ENCODE results near the gene PCK1. TPM values are rescaled to one million over a fixed set of nuclear protein-coding genes. Genes with fewer than 3 reads are reported as not detected.

The PCK1 gene
- total RNA-seq, 2 experiments from 2014 or later, result not detected

DNA sequence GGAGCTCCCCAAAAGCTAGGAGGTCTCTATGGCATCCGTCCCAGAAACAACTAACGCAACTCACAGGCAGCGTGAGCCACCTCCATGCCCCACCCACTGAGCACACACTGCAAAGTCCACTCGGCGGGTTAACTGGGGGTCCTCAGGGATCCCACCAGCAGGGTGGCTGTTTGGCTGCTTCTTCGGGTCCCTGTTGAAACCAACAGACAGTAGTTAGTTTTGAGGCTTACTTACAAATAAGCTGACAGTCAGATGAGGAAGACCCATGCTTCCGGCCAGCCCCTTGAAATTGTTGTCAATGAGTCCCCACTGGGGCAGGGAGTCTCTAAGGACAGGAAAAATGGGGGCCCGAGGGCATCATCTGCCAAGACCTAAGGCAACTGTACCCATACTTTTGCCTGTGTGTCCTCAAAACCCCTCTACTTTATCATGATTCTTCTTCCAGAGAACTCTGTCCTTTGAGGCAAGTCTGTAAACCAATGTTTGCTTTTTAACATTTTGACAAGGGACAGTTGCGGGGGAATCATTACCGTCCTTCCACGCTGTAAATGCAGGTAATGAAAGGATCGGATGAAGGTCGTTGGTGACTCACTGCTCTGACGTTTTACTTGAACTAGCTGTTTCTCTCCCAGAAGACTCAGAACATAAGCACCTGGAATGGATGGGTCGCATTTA, 2.2 kb upstream of the PCK1 start:
- ChIA-PET POLR2A (interaction anchor here (0.7 kb wide), 1 partner anchor 456 kb away, joined by 3 read pairs; no protein-coding TSS in a partner anchor), CTCF (no interaction called here)

DNA sequence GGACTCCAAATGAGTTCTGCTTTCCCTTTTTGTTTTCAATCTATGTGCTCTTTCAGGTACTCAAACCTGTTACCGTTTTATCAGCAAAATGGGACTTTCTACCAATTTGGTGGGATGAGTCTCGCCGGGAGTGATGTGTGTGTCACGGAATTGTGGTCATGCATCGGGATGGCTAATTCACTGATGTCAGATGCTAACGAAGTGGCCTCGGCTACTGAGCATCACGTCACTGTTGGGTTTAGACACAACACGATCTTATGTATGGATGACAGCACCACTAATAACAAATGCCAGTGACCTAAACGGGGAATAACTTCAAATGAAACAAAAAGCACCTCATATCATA, 1.6 kb upstream of the PCK1 start:
- CTCF ChIA-PET, result no interaction called here
- POLR2A ChIA-PET, result interaction anchor here (0.7 kb wide), 1 partner anchor 455 kb away, joined by 3 read pairs; no protein-coding TSS in a partner anchor

DNA sequence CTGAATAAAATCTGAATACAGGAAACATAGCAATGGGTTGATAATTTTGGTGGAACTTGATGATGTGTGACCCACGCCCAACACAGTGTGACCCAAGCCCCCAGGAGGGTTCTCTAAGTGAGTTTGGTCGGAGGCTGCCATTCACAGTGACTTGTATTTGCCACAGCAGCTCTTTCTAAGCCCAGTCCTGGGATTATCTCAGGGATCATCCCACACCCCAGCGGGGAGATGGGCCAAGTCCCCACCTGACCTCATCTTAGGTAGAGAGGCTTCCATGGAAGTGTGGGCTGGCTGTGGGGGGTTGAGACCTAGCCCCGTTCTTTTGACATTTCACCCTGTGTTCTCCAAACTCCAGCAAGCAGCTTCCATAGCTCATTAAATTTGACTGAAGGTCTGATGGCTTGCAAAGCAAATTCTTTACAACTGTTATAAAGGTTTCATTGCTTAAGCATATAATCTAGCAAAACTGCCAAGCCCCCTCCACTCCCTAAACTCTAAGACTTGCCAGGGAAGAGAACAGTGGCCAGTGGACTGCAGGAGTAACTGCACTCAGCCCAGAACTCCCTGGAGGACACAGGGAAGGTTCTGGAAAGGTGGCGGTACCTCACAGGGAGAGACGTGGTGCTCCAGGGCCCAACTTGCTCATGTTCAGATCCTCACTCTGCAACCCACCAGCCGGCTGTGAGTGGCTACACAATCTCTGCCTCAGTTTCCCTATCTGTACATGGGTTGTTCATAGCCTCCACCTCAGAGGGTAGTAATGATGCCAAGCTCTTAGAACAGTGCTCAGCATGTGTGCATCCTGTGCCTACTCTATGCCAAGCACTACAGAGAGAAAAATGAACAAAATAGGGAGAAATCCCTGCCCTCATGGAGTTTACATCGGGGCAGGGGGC, 1.0 kb upstream of the PCK1 start:
- ChIA-PET CTCF (no interaction called here), POLR2A (no interaction called here)

DNA sequence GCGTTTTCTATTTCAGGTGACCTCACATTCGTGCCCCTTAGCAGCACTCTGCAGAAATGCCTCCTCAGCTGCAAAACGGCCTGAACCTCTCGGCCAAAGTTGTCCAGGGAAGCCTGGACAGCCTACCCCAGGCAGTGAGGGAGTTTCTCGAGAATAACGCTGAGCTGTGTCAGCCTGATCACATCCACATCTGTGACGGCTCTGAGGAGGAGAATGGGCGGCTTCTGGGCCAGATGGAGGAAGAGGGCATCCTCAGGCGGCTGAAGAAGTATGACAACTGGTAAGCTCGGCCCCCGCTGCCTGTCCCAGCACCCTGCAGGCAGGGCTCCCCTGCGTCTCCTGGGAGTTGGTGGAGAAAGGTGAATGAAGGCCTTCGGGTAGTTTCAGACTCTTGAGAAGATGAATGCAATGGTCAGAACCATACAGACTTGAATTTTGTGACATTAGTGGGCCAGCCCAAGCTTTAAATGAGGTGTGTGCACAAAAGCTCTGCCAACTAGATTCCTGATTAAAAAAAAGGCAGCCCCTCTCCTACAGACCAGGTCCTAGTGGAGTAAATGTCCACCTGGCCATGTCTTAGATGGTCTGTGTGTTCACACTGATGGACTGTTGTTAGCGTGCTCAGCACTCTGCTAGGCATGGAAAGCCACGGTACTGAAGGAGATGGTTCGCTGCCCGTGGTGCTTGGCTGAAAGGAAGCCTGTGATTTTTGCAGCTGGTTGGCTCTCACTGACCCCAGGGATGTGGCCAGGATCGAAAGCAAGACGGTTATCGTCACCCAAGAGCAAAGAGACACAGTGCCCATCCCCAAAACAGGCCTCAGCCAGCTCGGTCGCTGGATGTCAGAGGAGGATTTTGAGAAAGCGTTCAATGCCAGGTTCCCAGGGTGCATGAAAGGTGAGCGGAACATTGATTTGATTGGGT, 708 bp downstream of the PCK1 start:
- CTCF ChIA-PET, result no interaction called here

DNA sequence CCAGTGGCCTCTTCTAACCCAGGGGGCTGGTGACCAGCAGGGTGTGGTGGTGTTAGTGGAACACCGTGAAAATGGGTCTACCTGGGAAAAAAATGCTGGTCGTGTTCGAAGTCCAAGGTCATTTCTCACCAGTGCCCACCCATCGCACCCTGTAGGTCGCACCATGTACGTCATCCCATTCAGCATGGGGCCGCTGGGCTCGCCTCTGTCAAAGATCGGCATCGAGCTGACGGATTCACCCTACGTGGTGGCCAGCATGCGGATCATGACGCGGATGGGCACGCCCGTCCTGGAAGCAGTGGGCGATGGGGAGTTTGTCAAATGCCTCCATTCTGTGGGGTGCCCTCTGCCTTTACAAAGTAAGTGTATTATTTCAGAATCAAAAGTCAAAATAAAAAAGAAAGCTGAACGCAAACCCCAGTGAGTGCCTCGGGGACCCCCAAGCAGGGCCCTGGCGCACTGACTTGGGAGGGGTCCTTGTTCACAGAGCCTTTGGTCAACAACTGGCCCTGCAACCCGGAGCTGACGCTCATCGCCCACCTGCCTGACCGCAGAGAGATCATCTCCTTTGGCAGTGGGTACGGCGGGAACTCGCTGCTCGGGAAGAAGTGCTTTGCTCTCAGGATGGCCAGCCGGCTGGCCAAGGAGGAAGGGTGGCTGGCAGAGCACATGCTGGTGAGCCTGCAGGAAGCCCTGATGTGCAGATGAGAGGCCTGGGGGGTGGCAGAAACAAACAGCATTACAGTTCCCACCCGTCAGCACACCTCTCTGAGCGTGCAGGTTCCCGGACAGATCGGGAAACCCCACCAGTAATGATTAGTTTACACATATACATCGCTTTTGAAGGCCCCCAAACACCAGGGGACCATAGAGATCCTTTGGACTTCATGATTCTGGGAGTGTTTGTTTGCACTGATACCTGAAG, 1.9 kb downstream of the PCK1 start:
- POLR2A ChIA-PET, result no interaction called here
- CTCF ChIA-PET, result no interaction called here

More for the DNA sequence above, 708 bp downstream of the PCK1 start:
- POLR2A ChIA-PET, result no interaction called here

DNA sequence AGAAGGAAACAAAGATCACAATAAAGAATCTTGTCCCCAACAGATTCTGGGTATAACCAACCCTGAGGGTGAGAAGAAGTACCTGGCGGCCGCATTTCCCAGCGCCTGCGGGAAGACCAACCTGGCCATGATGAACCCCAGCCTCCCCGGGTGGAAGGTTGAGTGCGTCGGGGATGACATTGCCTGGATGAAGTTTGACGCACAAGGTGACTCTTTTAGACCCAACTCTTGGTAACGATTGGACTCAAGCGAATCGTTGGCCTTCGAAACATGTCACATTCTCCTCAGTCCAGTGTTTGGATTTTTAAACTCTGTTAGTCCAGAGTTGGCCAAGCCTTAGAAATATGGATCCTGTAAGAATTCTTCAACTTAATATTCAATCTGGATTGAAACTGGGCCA, 2.6 kb downstream of the PCK1 start:
- POLR2A ChIA-PET, result no interaction called here
- CTCF ChIA-PET, result no interaction called here

DNA sequence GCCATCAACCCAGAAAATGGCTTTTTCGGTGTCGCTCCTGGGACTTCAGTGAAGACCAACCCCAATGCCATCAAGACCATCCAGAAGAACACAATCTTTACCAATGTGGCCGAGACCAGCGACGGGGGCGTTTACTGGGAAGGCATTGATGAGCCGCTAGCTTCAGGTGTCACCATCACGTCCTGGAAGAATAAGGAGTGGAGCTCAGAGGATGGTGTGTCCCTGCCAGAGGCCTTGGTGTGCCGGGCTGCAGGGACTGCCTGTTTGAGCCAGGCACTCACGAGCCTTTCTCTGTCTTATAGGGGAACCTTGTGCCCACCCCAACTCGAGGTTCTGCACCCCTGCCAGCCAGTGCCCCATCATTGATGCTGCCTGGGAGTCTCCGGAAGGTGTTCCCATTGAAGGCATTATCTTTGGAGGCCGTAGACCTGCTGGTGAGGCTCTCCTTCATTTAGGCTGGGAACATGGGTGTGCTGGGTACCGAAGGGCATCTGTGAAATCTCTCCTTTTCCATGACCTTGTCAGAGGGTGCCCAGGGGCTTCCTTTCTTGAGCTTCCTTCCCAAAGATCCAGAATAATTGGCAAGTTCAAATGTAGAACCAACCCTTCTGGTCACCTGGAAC, 3.4 kb downstream of the PCK1 start:
- CTCF ChIA-PET, result interaction anchor here (0.7 kb wide), 1 partner anchor 30 kb away, joined by 3 read pairs; no protein-coding TSS in a partner anchor
- POLR2A ChIA-PET, result no interaction called here

DNA sequence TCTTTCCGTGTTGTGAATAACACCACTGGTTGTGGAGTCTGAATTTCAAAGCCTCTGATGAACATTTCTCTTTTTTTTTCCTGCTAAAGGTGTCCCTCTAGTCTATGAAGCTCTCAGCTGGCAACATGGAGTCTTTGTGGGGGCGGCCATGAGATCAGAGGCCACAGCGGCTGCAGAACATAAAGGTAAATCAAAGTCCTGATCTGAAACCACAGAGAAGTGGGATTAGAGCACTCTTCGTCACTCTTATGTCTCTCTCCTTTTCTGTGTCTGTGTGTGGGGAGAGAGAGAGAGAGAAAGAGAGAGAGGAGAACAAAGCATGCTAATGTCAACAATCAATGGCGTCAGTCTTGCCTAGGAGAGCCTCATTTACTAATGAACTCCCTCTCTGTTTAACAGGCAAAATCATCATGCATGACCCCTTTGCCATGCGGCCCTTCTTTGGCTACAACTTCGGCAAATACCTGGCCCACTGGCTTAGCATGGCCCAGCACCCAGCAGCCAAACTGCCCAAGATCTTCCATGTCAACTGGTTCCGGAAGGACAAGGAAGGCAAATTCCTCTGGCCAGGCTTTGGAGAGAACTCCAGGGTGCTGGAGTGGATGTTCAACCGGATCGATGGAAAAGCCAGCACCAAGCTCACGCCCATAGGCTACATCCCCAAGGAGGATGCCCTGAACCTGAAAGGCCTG, 4.2 kb downstream of the PCK1 start:
- CTCF ChIA-PET, result interaction anchor here (0.7 kb wide), 1 partner anchor 30 kb away, joined by 3 read pairs; no protein-coding TSS in a partner anchor
- POLR2A ChIA-PET, result no interaction called here

DNA sequence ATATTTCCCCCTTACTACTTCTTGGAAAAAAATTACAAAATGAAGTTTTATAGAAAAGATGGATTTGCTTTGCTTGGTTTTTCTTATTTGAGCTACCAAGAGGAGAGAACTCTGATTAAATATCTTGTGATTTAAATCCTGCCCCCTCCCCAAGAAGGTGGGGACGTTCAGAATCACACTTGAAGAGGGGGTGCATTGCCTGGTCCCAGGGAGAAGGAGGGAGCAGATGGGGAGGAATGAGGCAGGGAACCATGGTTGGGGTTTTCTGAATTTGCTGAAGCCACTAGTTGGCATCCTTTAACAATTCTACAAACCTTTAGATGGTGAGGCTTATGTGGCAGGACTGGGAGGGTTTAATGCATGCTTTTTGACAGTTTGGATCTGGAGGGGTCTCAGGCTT, 5.5 kb downstream of the PCK1 start:
- ChIA-PET CTCF (no interaction called here), POLR2A (no interaction called here)

DNA sequence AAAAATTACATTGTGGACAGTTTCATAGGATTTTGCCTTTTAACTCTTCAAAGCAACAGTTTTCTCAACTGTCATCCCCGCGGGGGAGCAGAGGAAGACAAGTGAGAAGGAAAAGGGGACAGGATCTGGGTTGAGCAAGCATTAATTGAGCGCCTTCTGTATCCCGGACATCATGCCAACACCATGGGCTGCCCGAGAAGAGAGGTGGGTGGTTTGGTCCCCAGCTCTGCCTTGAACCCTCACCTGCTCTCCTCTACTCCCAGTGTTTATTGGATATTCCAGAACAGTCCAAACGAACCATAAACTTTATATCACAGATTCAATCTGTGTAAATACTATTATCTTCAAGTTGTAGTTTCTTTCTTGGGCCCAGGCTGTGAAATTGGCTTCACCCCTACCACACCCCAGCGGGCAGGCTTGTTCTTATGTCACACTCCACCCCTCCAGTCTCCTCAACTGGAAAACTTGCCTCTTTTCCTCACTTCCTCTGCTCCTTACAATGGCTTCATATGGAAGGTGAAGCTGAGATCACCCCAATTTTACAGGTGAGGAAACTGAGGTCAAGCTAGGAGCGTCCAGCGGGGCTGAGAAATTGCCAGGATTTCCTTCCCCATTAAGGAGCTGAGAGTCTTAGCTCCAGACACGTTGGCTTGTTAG, 6.0 kb downstream of the PCK1 start:
- ChIA-PET CTCF (interaction anchor here (0.6 kb wide), 1 partner anchor 27 kb away, joined by 3 read pairs; no protein-coding TSS in a partner anchor), POLR2A (no interaction called here)

DNA sequence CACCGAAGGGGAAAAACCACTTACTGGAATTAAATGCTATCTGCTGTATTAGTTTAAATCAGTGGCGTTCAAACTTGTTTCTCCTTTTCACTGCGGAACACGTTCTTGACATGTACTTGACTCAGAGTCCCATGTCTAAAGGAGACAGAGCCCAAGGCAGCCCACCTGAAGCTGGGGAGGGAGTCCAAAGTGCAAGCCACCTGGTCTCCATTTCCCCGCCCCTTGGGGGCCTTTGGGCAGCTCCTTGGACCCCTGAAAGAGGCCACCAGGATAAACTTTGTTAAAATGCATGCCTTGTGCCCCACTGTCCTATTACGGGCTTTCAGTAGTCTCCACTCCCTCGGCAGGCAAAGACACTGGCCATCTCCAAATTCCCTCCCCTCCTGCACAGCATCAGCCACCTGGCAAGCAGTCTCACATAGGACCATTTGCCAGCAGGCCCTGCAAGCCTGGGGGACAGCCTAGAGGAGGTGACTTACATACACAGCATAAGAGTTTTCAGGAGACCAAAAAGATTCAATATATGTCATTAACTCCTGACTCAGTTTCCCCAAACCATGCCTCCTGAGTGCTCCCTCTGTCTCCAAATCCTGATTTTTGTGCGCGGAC, 6.7 kb downstream of the PCK1 start:
- ChIA-PET POLR2A (no interaction called here), CTCF (interaction anchor here (0.6 kb wide), 1 partner anchor 27 kb away, joined by 3 read pairs; no protein-coding TSS in a partner anchor)

DNA sequence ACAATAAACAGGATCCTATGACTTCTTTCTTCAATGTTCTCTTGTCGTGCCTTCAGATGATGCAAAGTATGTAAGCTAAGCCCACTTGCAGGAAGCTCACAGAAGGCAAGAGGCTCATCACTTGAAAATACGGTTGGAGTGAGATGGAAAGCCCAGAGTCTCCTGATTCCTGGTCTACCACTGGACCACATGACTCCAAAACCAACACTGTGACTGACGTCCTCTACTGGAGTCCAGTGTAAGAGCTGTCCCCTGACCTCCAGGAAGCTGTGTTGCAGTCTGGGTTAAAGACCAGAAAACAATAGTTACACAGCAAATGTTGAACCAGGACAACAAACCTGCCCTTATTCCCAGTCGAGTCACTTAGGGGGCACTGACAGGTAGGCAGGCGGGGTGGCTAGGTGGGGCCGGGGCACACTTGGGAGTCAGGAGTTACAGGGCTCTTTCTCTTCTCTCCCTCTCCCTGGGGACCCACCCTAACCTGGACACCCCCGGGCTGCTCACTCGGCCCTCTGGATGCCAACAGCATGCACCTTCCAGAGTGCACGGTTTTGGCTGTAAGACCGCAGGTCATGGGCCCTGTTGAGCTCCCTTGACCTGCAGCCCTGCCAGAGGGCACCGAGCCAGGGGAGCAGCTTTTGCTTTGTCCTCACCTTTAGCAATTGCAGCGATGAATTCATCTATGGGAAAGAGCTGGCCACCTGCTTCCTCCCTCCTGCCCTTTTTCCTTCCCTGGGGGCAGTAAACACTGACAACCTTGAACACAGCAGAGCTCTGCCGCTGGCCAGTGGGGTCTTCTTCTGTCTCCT, 7.4 kb downstream of the PCK1 start:
- CTCF ChIA-PET, result no interaction called here
- POLR2A ChIA-PET, result no interaction called here

DNA sequence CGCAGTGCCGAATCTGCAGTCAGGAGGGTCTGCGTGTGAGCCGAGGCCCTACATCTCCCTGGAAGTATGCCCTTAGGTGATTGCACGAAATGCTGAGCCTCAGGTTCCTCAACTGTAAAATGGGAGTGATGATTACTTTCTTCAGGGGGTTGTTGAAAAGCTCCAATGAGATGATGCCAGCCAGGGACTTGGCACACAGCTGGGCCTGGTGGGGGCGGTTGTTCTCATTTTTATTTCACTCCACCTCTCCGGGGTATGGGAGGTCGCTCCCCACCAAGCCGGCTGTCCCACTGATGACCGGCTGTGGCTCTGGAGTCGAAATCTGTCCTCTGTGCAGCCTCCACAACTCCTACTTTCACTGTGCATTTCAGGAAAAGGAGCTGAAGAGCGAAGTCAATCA, 8.1 kb downstream of the PCK1 start:
- ChIA-PET CTCF (no interaction called here), POLR2A (no interaction called here)

DNA sequence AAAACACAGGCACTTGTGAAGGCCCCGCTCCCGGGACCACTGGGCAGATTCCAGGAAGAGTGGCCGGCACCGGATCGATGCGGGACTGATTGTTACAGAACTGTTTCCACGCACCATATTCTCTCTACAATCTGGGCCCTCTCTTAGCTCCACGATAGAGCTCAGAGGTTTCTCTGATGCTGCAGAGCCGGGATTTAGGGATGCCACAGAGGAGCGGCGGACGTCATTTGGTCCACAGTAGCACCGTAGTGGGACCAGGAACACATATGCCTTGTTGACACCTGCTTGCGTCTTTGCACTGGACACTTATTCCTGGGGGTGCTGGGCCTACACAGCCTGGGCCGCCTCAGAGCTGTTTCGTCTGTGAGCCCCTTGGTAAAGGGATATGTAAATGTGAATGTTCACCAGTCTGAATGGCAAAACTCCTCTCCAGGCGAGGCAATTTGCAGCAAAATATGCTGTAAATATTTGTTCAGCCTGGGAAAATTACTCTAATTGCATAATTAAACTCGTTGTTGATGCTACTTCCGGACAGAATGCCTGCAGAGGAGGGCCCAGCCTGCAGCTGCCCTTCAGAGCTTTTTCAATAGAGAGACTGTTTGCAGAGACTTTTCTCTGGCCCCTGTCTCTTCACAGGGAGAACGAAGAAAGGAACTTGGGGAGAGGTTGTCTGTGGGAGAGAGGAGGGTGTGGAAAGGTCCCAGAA, 9.4 kb downstream of the PCK1 start:
- CTCF ChIA-PET, result no interaction called here
- POLR2A ChIA-PET, result no interaction called here

DNA sequence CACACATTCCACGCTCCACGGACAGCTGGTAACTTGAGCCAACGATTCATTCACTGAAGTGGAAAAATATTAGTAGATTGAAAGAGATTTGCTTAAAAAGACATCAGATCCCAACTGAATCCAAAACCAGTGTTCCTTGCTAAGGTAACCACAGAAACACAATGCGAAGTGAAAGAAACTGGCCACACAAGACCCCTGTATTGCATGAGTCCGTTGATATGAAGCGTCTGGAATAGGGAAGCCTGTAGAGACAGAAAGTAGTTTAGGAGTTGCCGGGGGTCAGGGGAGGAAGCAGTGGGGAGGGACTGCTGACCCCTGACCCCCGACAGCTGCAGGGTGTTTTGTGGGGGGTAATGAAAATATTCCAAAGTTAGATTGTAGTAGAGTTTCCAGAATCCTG, 10.0 kb downstream of the PCK1 start:
- POLR2A ChIA-PET, result no interaction called here
- CTCF ChIA-PET, result no interaction called here

Data from activated CD8-positive, alpha-beta memory T cell treated with anti-CD3 and anti-CD28 coated beads for 36 hours (primary cell).